Endodermal cell (in vitro differentiated cells): ENCODE data around the gene MRPL40. TPM values are rescaled to one million over a fixed set of nuclear protein-coding genes. Genes with fewer than 3 reads are reported as not detected.

ENCODE experiments used
- DNase-seq: peaks from one replicate; pipeline ENCODE4 v3.0.0-alpha.2; 2017
- H3K27ac ChIP-seq: 2 replicates; pipeline ENCODE4 v1.5.1; 2013; ENCODE audit warnings: mild to moderate bottlenecking, low read depth, low read length, moderate library complexity
- H3K27me3 ChIP-seq: 2 replicates; pipeline ENCODE4 v1.6.1; 2013; ENCODE audit warnings: mild to moderate bottlenecking, low read length, moderate library complexity; ENCODE audit not compliant: insufficient read depth, control insufficient read depth, poor library complexity, severe bottlenecking
- H3K36me3 ChIP-seq: 2 replicates; pipeline ENCODE4 v1.7.0; 2013; ENCODE audit warnings: mild to moderate bottlenecking, low read length, moderate library complexity; ENCODE audit not compliant: control insufficient read depth, insufficient read depth
- H3K4me1 ChIP-seq: one replicate; pipeline ENCODE4 v1.7.0; 2013; ENCODE audit warnings: low read length; ENCODE audit not compliant: control insufficient read depth, insufficient read depth
- H3K4me3 ChIP-seq: 2 replicates; pipeline ENCODE4 v1.5.1; 2013; ENCODE audit warnings: mild to moderate bottlenecking, low read length, moderate library complexity
- H3K9ac ChIP-seq: 2 replicates; pipeline ENCODE4 v1.6.1; 2013; ENCODE audit warnings: mild to moderate bottlenecking, low read length, moderate library complexity; ENCODE audit not compliant: poor library complexity, severe bottlenecking; ENCODE audit errors: extremely low read depth
- H3K9me3 ChIP-seq: 2 replicates; pipeline ENCODE4 v1.6.1; 2013; ENCODE audit warnings: mild to moderate bottlenecking, low read length, moderate library complexity; ENCODE audit not compliant: control insufficient read depth
- H3K27ac Mint-ChIP-seq: 2 replicates; pipeline ENCODE4 v1.8.0; 2020; ENCODE audit warnings: mixed read lengths
- H3K27me3 Mint-ChIP-seq: 2 replicates; pipeline ENCODE4 v1.8.0; 2021; ENCODE audit warnings: mild to moderate bottlenecking, mixed read lengths; ENCODE audit not compliant: insufficient read depth
- H3K36me3 Mint-ChIP-seq: 2 replicates; pipeline ENCODE4 v1.8.0; 2020; ENCODE audit warnings: low read depth, mixed read lengths
- H3K4me1 Mint-ChIP-seq: 2 replicates; pipeline ENCODE4 v1.8.0; 2020; ENCODE audit warnings: mixed read lengths
- H3K4me3 Mint-ChIP-seq: 2 replicates; pipeline ENCODE4 v1.8.0; 2020; ENCODE audit warnings: mild to moderate bottlenecking, moderate library complexity, mixed read lengths
- H3K9me3 Mint-ChIP-seq: 2 replicates; pipeline ENCODE4 v1.8.0; 2020; ENCODE audit warnings: mild to moderate bottlenecking, mixed read lengths
- CTCF ChIP-seq: fragments of 200-600 bp; sonication (generic); conservative IDR thresholded peaks from 2 replicates; pipeline ENCODE4 v1.5.0; 2021; ENCODE audit warnings: antibody characterized with exemption, mild to moderate bottlenecking
- WGBS, 2 experiments: methylation state at CpG; one replicate each; pipeline versions ENCODE4 v1.1.5 to v1.1.7; 2013; ENCODE audit warnings: missing lambda C conversion rate in 2 of 2, mixed read lengths in 1 of 2; ENCODE audit not compliant: insufficient coverage in 1 of 2, insufficient read length in 1 of 2; 5-methylcytosine and 5-hydroxymethylcytosine counted together
- total RNA-seq, 2 donors: library from RNA; stranded (reverse); fragmentation: NEBNext Ultra II Directional in 1 of 2; extraction: Animal tissue kit (Norgen Biotek cat#: 25700) in 1 of 2; gene quantifications; 2 replicates in 1 of 2; 3 replicates in 1 of 2; pipeline ENCODE4 v1.2.1, GENCODE V29; 2021

The MRPL40 gene
- total RNA-seq, 2 donors from 2014 or later: 20.3 to 26.5 TPM

- Mint-ChIP-seq H3K4me1 (no peaks in the 10 kb centered on the region), H3K4me3 (no peak overlapping the region), H3K36me3 (peaks cover 79% of the 10 kb centered on the region), H3K27ac (no peak overlapping the region), H3K27me3 (no peaks in the 10 kb centered on the region), H3K9me3 (no peaks in the 10 kb centered on the region)
- TF ChIP-seq CTCF: no peak
- Histone ChIP-seq H3K9ac (no peak overlapping the region), H3K9me3 (no peaks in the 10 kb centered on the region), H3K36me3 (peaks cover 91% of the 10 kb centered on the region), H3K27ac (no peak overlapping the region), H3K27me3 (no peaks in the 10 kb centered on the region), H3K4me3 (no peak overlapping the region), H3K4me1 (no peaks in the 10 kb centered on the region)
- 95 to 98% methylated on average over 6 to 8 of the region's 8 CpGs for WGBS, 2 experiments
- no peak for DNase-seq
Observed at GRCh38 chr22:19457828-19458428, 25.6 kb downstream of the MRPL40 start.

GRCh38 chr22:19460036-19460435 is 27.7 kb downstream of the MRPL40 start:
- DNase-seq: no peak
- H3K27ac ChIP-seq: no peak overlapping the region
- H3K9me3 Mint-ChIP-seq: no peaks in the 10 kb centered on the region
- no peaks in the 10 kb centered on the region for H3K4me1 Mint-ChIP-seq
- H3K27me3 ChIP-seq: no peaks in the 10 kb centered on the region
- H3K27ac Mint-ChIP-seq: no peak overlapping the region
- H3K36me3 ChIP-seq: peaks cover 91% of the 10 kb centered on the region
- H3K36me3 Mint-ChIP-seq: peaks cover 70% of the 10 kb centered on the region
- no peak overlapping the region for H3K9ac ChIP-seq
- H3K4me1 ChIP-seq: no peaks in the 10 kb centered on the region
- 83 to 88% methylated on average over 1 to 2 of the region's 2 CpGs for WGBS, 2 experiments
- TF ChIP-seq CTCF: no peak
- no peak overlapping the region for H3K4me3 ChIP-seq
- no peaks in the 10 kb centered on the region for H3K27me3 Mint-ChIP-seq
- no peak overlapping the region for H3K4me3 Mint-ChIP-seq
- H3K9me3 ChIP-seq: no peaks in the 10 kb centered on the region

- H3K4me1 Mint-ChIP-seq: no peaks in the 10 kb centered on the region
Observed at GRCh38 chr22:19461506-19461905, 29.2 kb downstream of the MRPL40 start.

More at GRCh38 chr22:19461506-19461905, 29.2 kb downstream of the MRPL40 start:
- H3K27ac Mint-ChIP-seq: no peak overlapping the region
- no peaks in the 10 kb centered on the region for H3K9me3 ChIP-seq
- no peaks in the 10 kb centered on the region for H3K4me1 ChIP-seq
- H3K36me3 Mint-ChIP-seq: peaks cover 67% of the 10 kb centered on the region
- no peak for DNase-seq
- H3K27me3 ChIP-seq: no peaks in the 10 kb centered on the region
- 100% methylated on average over 1 of the region's 1 CpG; no CpG with 5 or more reads in 1 of the 2 experiments for WGBS, 2 experiments
- H3K9me3 Mint-ChIP-seq: no peaks in the 10 kb centered on the region
- no peak overlapping the region for H3K27ac ChIP-seq
- H3K9ac ChIP-seq: no peak overlapping the region
- H3K4me3 ChIP-seq: no peak overlapping the region
- peaks cover 89% of the 10 kb centered on the region for H3K36me3 ChIP-seq
- H3K4me3 Mint-ChIP-seq: no peak overlapping the region
- no peak for TF ChIP-seq CTCF
- no peaks in the 10 kb centered on the region for H3K27me3 Mint-ChIP-seq
